GM23338 (cell line): ENCODE measurements around the gene IPO7. TPM values are rescaled to one million over a fixed set of nuclear protein-coding genes. Genes with fewer than 3 reads are reported as not detected.

Experiments used
- ATAC-seq: fragments of 200-7000 bp; cut with Tn5 transposase; 3 replicates; pipeline ENCODE4 v1.9.1; 2020
- DNase-seq: peaks from one replicate; pipeline ENCODE4 v3.0.0-alpha.2; 2015; ENCODE audit warnings: low spot score
- H2AFZ ChIP-seq: fragments of 200-600 bp; sonication (generic); 2 replicates; pipeline ENCODE4 v1.8.0; 2016; ENCODE audit warnings: antibody characterized with exemption, mild to moderate bottlenecking, moderate library complexity
- H3F3A ChIP-seq: fragments of 200-600 bp; sonication (generic); replicated peaks from 2 replicates; pipeline ENCODE4 v1.8.0; 2017; ENCODE audit warnings: antibody characterized with exemption, mixed run types, low read depth
- H3K27ac ChIP-seq: fragments of 200-600 bp; sonication (generic); 2 replicates; pipeline ENCODE4 v1.6.1; 2016; ENCODE audit warnings: low read depth
- H3K27me3 ChIP-seq: fragments of 200-600 bp; sonication (generic); 2 replicates; pipeline ENCODE4 v1.8.0; 2016; ENCODE audit warnings: mild to moderate bottlenecking, mixed run types, moderate library complexity; ENCODE audit not compliant: insufficient read depth
- H3K36me3 ChIP-seq: fragments of 200-600 bp; sonication (generic); 2 replicates; pipeline ENCODE4 v1.8.0; 2016; ENCODE audit warnings: mild to moderate bottlenecking; ENCODE audit not compliant: insufficient read depth
- H3K4me1 ChIP-seq: fragments of 200-600 bp; sonication (generic); 2 replicates; pipeline ENCODE4 v1.8.0; 2016; ENCODE audit warnings: mild to moderate bottlenecking, moderate library complexity; ENCODE audit not compliant: insufficient read depth
- H3K4me2 ChIP-seq: fragments of 200-600 bp; sonication (generic); 2 replicates; pipeline ENCODE4 v1.7.1; 2017; ENCODE audit warnings: mixed run types
- H3K4me3 ChIP-seq: fragments of 200-600 bp; sonication (generic); 2 replicates; pipeline ENCODE4 v1.6.1; 2016; ENCODE audit warnings: mixed run types
- H3K79me2 ChIP-seq: fragments of 200-600 bp; sonication (generic); replicated peaks from 2 replicates; pipeline ENCODE4 v1.8.0; 2017; ENCODE audit warnings: mild to moderate bottlenecking; ENCODE audit not compliant: insufficient read depth
- H3K9me2 ChIP-seq: fragments of 200-600 bp; sonication (generic); 2 replicates; pipeline ENCODE4 v1.8.0; 2017; ENCODE audit not compliant: insufficient read depth
- H4K20me1 ChIP-seq: fragments of 200-600 bp; sonication (generic); replicated peaks from 2 replicates; pipeline ENCODE4 v1.8.0; 2017; ENCODE audit warnings: mild to moderate bottlenecking; ENCODE audit not compliant: insufficient read depth
- H3K27ac Mint-ChIP-seq: 2 replicates; pipeline ENCODE4 v1.8.0; 2020; ENCODE audit warnings: inconsistent platforms, mild to moderate bottlenecking, moderate library complexity, mixed read lengths
- H3K27me3 Mint-ChIP-seq: 3 replicates; pipeline ENCODE4 v1.8.0; 2022; ENCODE audit warnings: low read depth, mild to moderate bottlenecking, moderate library complexity, mixed read lengths, inconsistent platforms; ENCODE audit not compliant: insufficient read depth, poor library complexity
- H3K36me3 Mint-ChIP-seq: 3 replicates; pipeline ENCODE4 v1.8.0; 2021; ENCODE audit warnings: low read depth, mild to moderate bottlenecking, inconsistent platforms, moderate library complexity, mixed read lengths
- H3K4me1 Mint-ChIP-seq: 3 replicates; pipeline ENCODE4 v1.8.0; 2020; ENCODE audit warnings: mild to moderate bottlenecking, inconsistent platforms, mixed read lengths
- H3K4me3 Mint-ChIP-seq: 3 replicates; pipeline ENCODE4 v1.8.0; 2021; ENCODE audit warnings: moderate library complexity, mild to moderate bottlenecking, inconsistent platforms, mixed read lengths
- H3K9me3 Mint-ChIP-seq: 3 replicates; pipeline ENCODE4 v1.8.0; 2020; ENCODE audit warnings: moderate library complexity, mild to moderate bottlenecking, inconsistent platforms, mixed read lengths
- CREB1 ChIP-seq: fragments of 250-450 bp; sonication (Bioruptor Pico); IDR thresholded peaks from 2 replicates; pipeline ENCODE4 v1.5.0; 2020; ENCODE audit warnings: low read depth, mild to moderate bottlenecking, moderate library complexity
- CTCF ChIP-seq, 2 experiments: fragments of 200-600 bp in 1 of 2; sonication (generic) in 1 of 2; conservative IDR thresholded peaks; 2 replicates each; pipeline versions ENCODE4 v1.5.1 to v1.6.1; 2016 to 2017; ENCODE audit warnings: antibody characterized with exemption in 2 of 2, low read depth in 2 of 2, mild to moderate bottlenecking in 2 of 2, moderate library complexity in 1 of 2
- EZH2 ChIP-seq: fragments of 200-600 bp; sonication (generic); IDR thresholded peaks from one replicate; pipeline ENCODE4 v1.8.0; 2017; ENCODE audit warnings: antibody characterized with exemption, mild to moderate bottlenecking, low read depth; ENCODE audit not compliant: unreplicated experiment
- EZH2phosphoT487 ChIP-seq: fragments of 200-600 bp; sonication (generic); IDR thresholded peaks from one replicate; pipeline ENCODE4 v1.8.1; 2018; ENCODE audit warnings: antibody characterized with exemption; ENCODE audit not compliant: unreplicated experiment
- NANOG ChIP-seq: IDR thresholded peaks from 2 replicates; pipeline ENCODE4 v1.6.1; 2016; ENCODE audit warnings: antibody characterized with exemption, borderline replicate concordance
- POLR2AphosphoS5 ChIP-seq: IDR thresholded peaks from 2 replicates; pipeline ENCODE4 v1.6.1; 2016; ENCODE audit warnings: antibody characterized with exemption, low read depth
- REST ChIP-seq: IDR thresholded peaks from one replicate; pipeline ENCODE4 v1.6.1; 2018; ENCODE audit warnings: antibody characterized with exemption; ENCODE audit not compliant: unreplicated experiment
- STAT1 ChIP-seq: IDR thresholded peaks from one replicate; pipeline ENCODE4 v1.6.1; 2016; ENCODE audit warnings: antibody characterized with exemption; ENCODE audit not compliant: unreplicated experiment
- ZNF114 ChIP-seq: fragments of 250-450 bp; sonication (Bioruptor Pico); IDR thresholded peaks from 2 replicates; pipeline ENCODE4 v1.5.0; 2020; ENCODE audit warnings: mild to moderate bottlenecking, moderate library complexity
- ZNF331 ChIP-seq: fragments of 250-450 bp; sonication (Bioruptor Pico); IDR thresholded peaks from 2 replicates; pipeline ENCODE4 v1.5.0; 2020; ENCODE audit warnings: low read depth, mild to moderate bottlenecking, moderate library complexity
- polyA plus RNA-seq: library from polyadenylated mRNA; unstranded; fragments of >200 nt; fragmentation: Nextera tagmentation; extraction: Ambion mirVana; gene quantifications from 2 replicates; pipeline ENCODE4 v1.2.1, GENCODE V29; 2016
- total RNA-seq: library from RNA; depleted of rRNA; stranded (reverse); fragments of >200 nt; shearing (Covaris generic); gene quantifications from 2 replicates; pipeline ENCODE4 v1.2.3, GENCODE V29; 2014
- TF ChIP-seq, protein P1 (sequence below): fragments of 250-450 bp; sonication (Bioruptor Pico); IDR thresholded peaks from 2 replicates; pipeline ENCODE4 v1.5.0; 2020; ENCODE audit warnings: mild to moderate bottlenecking, moderate library complexity
- TF ChIP-seq, protein P2 (sequence below): IDR thresholded peaks from 2 replicates; pipeline ENCODE4 v1.6.1; 2016; ENCODE audit warnings: antibody characterized with exemption

Gene IPO7
- total and polyA plus RNA-seq, 2 experiments from 2014 or later, result 56.1 to 271 TPM

- Histone ChIP-seq H3K9me2 (no peaks in the 10 kb centered on the region), H3K79me2 (no peaks in the 10 kb centered on the region; the same call in none of the 2 replicates), H3F3A (peaks cover 12% of the 10 kb centered on the region), H2AFZ (no peak overlapping the region), H3K4me3 (no peak overlapping the region), H3K36me3 (peaks cover 92% of the 10 kb centered on the region), H3K4me1 (no peaks in the 10 kb centered on the region), H4K20me1 (peaks cover 23% of the 10 kb centered on the region), H3K27ac (0 out of 2 replicates have a peak overlapping the region, but pooled peaks have one; percentile 21), H3K27me3 (no peaks in the 10 kb centered on the region), H3K4me2 (no peak overlapping the region)
- no peaks in the 10 kb centered on the region for H3K4me1 Mint-ChIP-seq
- H3K9me3 Mint-ChIP-seq, result no peaks in the 10 kb centered on the region; the same call in 2 of the 3 replicates
- H3K36me3 Mint-ChIP-seq, result peaks cover 96% of the 10 kb centered on the region
- H3K27ac Mint-ChIP-seq, result no peak overlapping the region
- ATAC-seq (no peak), DNase-seq (no peak)
- H3K4me3 Mint-ChIP-seq, result no peak overlapping the region
- H3K27me3 Mint-ChIP-seq, result no peaks in the 10 kb centered on the region
- TF ChIP-seq REST, result no peak
- no peak for TF ChIP-seq CTCF (conservative IDR thresholded peaks at IDR 0.05; ENCODE audit: low read depth in 2 of 2)
- TF ChIP-seq NANOG, result no peak
- no peak for TF ChIP-seq STAT1
- no peak for TF ChIP-seq ZNF114 (CRISPR knock-in tag)
- TF ChIP-seq, protein P1, sequence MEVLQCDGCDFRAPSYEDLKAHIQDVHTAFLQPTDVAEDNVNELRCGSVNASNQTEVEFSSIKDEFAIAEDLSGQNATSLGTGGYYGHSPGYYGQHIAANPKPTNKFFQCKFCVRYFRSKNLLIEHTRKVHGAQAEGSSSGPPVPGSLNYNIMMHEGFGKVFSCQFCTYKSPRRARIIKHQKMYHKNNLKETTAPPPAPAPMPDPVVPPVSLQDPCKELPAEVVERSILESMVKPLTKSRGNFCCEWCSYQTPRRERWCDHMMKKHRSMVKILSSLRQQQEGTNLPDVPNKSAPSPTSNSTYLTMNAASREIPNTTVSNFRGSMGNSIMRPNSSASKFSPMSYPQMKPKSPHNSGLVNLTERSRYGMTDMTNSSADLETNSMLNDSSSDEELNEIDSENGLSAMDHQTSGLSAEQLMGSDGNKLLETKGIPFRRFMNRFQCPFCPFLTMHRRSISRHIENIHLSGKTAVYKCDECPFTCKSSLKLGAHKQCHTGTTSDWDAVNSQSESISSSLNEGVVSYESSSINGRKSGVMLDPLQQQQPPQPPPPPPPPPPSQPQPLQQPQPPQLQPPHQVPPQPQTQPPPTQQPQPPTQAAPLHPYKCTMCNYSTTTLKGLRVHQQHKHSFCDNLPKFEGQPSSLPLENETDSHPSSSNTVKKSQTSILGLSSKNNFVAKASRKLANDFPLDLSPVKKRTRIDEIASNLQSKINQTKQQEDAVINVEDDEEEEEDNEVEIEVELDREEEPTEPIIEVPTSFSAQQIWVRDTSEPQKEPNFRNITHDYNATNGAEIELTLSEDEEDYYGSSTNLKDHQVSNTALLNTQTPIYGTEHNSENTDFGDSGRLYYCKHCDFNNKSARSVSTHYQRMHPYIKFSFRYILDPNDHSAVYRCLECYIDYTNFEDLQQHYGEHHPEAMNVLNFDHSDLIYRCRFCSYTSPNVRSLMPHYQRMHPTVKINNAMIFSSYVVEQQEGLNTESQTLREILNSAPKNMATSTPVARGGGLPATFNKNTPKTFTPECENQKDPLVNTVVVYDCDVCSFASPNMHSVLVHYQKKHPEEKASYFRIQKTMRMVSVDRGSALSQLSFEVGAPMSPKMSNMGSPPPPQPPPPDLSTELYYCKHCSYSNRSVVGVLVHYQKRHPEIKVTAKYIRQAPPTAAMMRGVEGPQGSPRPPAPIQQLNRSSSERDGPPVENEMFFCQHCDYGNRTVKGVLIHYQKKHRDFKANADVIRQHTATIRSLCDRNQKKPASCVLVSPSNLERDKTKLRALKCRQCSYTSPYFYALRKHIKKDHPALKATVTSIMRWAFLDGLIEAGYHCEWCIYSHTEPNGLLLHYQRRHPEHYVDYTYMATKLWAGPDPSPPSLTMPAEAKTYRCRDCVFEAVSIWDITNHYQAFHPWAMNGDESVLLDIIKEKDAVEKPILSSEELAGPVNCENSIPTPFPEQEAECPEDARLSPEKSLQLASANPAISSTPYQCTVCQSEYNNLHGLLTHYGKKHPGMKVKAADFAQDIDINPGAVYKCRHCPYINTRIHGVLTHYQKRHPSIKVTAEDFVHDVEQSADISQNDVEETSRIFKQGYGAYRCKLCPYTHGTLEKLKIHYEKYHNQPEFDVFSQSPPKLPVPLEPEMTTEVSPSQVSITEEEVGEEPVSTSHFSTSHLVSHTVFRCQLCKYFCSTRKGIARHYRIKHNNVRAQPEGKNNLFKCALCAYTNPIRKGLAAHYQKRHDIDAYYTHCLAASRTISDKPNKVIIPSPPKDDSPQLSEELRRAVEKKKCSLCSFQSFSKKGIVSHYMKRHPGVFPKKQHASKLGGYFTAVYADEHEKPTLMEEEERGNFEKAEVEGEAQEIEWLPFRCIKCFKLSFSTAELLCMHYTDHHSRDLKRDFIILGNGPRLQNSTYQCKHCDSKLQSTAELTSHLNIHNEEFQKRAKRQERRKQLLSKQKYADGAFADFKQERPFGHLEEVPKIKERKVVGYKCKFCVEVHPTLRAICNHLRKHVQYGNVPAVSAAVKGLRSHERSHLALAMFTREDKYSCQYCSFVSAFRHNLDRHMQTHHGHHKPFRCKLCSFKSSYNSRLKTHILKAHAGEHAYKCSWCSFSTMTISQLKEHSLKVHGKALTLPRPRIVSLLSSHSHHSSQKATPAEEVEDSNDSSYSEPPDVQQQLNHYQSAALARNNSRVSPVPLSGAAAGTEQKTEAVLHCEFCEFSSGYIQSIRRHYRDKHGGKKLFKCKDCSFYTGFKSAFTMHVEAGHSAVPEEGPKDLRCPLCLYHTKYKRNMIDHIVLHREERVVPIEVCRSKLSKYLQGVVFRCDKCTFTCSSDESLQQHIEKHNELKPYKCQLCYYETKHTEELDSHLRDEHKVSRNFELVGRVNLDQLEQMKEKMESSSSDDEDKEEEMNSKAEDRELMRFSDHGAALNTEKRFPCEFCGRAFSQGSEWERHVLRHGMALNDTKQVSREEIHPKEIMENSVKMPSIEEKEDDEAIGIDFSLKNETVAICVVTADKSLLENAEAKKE (CRISPR knock-in tag), result no peak
- no peak for TF ChIP-seq ZNF331 (CRISPR knock-in tag)
- TF ChIP-seq EZH2phosphoT487, result no peak
- TF ChIP-seq EZH2, result no peak
- TF ChIP-seq, protein P2, sequence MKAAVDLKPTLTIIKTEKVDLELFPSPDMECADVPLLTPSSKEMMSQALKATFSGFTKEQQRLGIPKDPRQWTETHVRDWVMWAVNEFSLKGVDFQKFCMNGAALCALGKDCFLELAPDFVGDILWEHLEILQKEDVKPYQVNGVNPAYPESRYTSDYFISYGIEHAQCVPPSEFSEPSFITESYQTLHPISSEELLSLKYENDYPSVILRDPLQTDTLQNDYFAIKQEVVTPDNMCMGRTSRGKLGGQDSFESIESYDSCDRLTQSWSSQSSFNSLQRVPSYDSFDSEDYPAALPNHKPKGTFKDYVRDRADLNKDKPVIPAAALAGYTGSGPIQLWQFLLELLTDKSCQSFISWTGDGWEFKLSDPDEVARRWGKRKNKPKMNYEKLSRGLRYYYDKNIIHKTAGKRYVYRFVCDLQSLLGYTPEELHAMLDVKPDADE, result no peak
- no peak for TF ChIP-seq CREB1 (CRISPR knock-in tag)
- TF ChIP-seq POLR2AphosphoS5, result no peak
Observed at GRCh38 chr11:9438611-9439010, 54.2 kb downstream of the IPO7 start.
